ENCODE results near the gene ABCA2. TPM values are rescaled to one million over a fixed set of nuclear protein-coding genes. Genes with fewer than 3 reads are reported as not detected.

Gene ABCA2
- total and polyA plus RNA-seq, 9 of the 15 experiments (the other 6 are each of a cell fraction or from before 2014, with no cell fraction given): 0.69 to 16.3 (median 6.1) TPM; not detected in 2

- TF ChIP-seq ZNF512 (tag; IDR thresholded peaks at IDR 0.05) (no peak), CHCHD3 (CRISPR knock-in tag; IDR thresholded peaks at IDR 0.05) (no peak), SRSF1 (IDR thresholded peaks at IDR 0.05; ENCODE audit: low read depth, low read length) (no peak), CEBPG (CRISPR knock-in tag; IDR thresholded peaks at IDR 0.05) (no peak), CEBPG (tag; conservative IDR thresholded peaks at IDR 0.05 in 1 of 2, IDR thresholded peaks at IDR 0.05 in 1 of 2) (no peak), NCOA6 (IDR thresholded peaks at IDR 0.05) (no peak), U2AF1 (optimal IDR thresholded peaks at IDR 0.05; ENCODE audit: low read depth, low read length) (peak; percentile 26), ZNF655 (CRISPR knock-in tag; IDR thresholded peaks at IDR 0.05) (no peak), ZNF507 (tag; conservative IDR thresholded peaks at IDR 0.05) (no peak), NFATC3 (IDR thresholded peaks at IDR 0.05) (no peak), FOXK2 (conservative IDR thresholded peaks at IDR 0.05 in 1 of 2, IDR thresholded peaks at IDR 0.05 in 1 of 2; ENCODE audit: low read depth in 2 of 2) (no peak), NR2C1 (IDR thresholded peaks at IDR 0.05) (no peak), NR2C1 (tag; IDR thresholded peaks at IDR 0.05) (0 out of 2 replicates have a peak, but pooled peaks have one; percentile 23), ZNF316 (IDR thresholded peaks at IDR 0.05) (no peak), ATF3 (IDR thresholded peaks at IDR 0.05) (no peak), ATF3 (CRISPR knock-in tag; conservative IDR thresholded peaks at IDR 0.05) (no peak), POU5F1 (IDR thresholded peaks at IDR 0.05; ENCODE audit: borderline replicate concordance, low read depth, low read length, partially characterized antibody) (no peak)
- TF ChIP-seq, protein P1, sequence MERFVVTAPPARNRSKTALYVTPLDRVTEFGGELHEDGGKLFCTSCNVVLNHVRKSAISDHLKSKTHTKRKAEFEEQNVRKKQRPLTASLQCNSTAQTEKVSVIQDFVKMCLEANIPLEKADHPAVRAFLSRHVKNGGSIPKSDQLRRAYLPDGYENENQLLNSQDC (CRISPR knock-in tag; IDR thresholded peaks at IDR 0.05): no peak
- TF ChIP-seq, protein P2, sequence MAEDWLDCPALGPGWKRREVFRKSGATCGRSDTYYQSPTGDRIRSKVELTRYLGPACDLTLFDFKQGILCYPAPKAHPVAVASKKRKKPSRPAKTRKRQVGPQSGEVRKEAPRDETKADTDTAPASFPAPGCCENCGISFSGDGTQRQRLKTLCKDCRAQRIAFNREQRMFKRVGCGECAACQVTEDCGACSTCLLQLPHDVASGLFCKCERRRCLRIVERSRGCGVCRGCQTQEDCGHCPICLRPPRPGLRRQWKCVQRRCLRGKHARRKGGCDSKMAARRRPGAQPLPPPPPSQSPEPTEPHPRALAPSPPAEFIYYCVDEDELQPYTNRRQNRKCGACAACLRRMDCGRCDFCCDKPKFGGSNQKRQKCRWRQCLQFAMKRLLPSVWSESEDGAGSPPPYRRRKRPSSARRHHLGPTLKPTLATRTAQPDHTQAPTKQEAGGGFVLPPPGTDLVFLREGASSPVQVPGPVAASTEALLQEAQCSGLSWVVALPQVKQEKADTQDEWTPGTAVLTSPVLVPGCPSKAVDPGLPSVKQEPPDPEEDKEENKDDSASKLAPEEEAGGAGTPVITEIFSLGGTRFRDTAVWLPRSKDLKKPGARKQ (CRISPR knock-in tag; IDR thresholded peaks at IDR 0.05): no peak
- TF ChIP-seq, protein P3, sequence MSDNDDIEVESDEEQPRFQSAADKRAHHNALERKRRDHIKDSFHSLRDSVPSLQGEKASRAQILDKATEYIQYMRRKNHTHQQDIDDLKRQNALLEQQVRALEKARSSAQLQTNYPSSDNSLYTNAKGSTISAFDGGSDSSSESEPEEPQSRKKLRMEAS (CRISPR knock-in tag; IDR thresholded peaks at IDR 0.05): peak; percentile 87
- TF ChIP-seq, protein P4, sequence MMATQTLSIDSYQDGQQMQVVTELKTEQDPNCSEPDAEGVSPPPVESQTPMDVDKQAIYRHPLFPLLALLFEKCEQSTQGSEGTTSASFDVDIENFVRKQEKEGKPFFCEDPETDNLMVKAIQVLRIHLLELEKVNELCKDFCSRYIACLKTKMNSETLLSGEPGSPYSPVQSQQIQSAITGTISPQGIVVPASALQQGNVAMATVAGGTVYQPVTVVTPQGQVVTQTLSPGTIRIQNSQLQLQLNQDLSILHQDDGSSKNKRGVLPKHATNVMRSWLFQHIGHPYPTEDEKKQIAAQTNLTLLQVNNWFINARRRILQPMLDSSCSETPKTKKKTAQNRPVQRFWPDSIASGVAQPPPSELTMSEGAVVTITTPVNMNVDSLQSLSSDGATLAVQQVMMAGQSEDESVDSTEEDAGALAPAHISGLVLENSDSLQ (IDR thresholded peaks at IDR 0.05): no peak
These were observed 42.3 kb upstream of the ABCA2 start, which contains the start of gene SAPCD2 (continued) for GRCh38 chr9:137070201-137070905.
